Mononuclear cell (primary cell): ENCODE data around the gene ZNF366. TPM values are rescaled to one million over a fixed set of nuclear protein-coding genes. Genes with fewer than 3 reads are reported as not detected.
"Not testable (repeated sequence)": the region's sequence is repeated elsewhere in the genome, so short reads cannot be mapped to it uniquely, and the experiment has no call there.

Source experiments
- H3K27me3 ChIP-seq: 2 replicates; pipeline ENCODE4 v1.6.0; 2011; ENCODE audit warnings: low read length, control low read depth; ENCODE audit not compliant: insufficient read depth
- H3K4me1 ChIP-seq: 2 replicates; pipeline ENCODE4 v1.5.1; 2011; ENCODE audit warnings: mild to moderate bottlenecking, low read length, control low read depth; ENCODE audit not compliant: insufficient read depth
- H3K4me3 ChIP-seq: 2 replicates; pipeline ENCODE4 v1.5.1; 2011; ENCODE audit warnings: mild to moderate bottlenecking, low read length, moderate library complexity
- H3K9me3 ChIP-seq: 2 replicates; pipeline ENCODE4 v1.5.1; 2011; ENCODE audit warnings: low read depth, mild to moderate bottlenecking, control low read depth, low read length
- total RNA-seq: library from RNA; depleted of rRNA; stranded (reverse); fragments of >200 nt; gene quantifications from one replicate; pipeline ENCODE4 v1.2.3, GENCODE V29; 2012

ZNF366 gene
- total RNA-seq, 1 donor, result 0.10 TPM

GRCh38 chr5:72408603-72409002 lies 98.6 kb downstream of the ZNF366 start:
- Histone ChIP-seq H3K9me3 (no peaks in the 10 kb centered on the region), H3K27me3 (no peaks in the 10 kb centered on the region), H3K4me1 (peaks cover 4% of the 10 kb centered on the region), H3K4me3 (no peak overlapping the region)

GRCh38 chr5:72408127-72408526 lies 99.1 kb downstream of the ZNF366 start:
- Histone ChIP-seq H3K4me1 (peaks cover 4% of the 10 kb centered on the region), H3K4me3 (no peak overlapping the region), H3K9me3 (no peaks in the 10 kb centered on the region), H3K27me3 (no peaks in the 10 kb centered on the region)

- H3K27me3 ChIP-seq, result no peaks in the 10 kb centered on the region
- no peaks in the 10 kb centered on the region for H3K9me3 ChIP-seq
- H3K4me3 ChIP-seq, result no peak overlapping the region
- peaks cover 4% of the 10 kb centered on the region for H3K4me1 ChIP-seq
Measured at GRCh38 chr5:72407541-72407940, 99.7 kb downstream of the ZNF366 start.

DNA sequence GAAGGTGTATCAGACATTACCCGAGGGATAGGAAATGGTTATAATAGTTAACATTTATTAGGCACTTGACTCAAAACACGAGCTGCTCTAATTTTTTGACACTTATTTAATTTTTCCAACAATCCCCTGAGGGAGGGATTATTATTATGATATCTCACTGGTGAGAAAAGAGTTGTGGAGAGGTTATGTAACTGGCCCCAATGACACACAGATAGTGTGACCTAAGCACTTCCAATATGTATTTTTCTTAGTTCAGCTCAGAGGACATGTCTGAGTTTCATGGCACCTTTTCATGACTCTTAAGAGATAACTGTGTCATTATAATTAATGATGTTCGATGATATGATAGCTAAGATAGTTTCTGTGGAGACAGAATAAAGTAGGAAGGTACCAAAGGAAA lies 100.1 kb downstream of the ZNF366 start:
- Histone ChIP-seq H3K4me1 (peaks cover 4% of the 10 kb centered on the region), H3K27me3 (no peaks in the 10 kb centered on the region), H3K4me3 (no peak overlapping the region), H3K9me3 (peaks cover 3% of the 10 kb centered on the region)

- H3K9me3 ChIP-seq, result peaks cover 18% of the 10 kb centered on the region
- H3K4me3 ChIP-seq, H3K27me3 ChIP-seq, H3K4me1 ChIP-seq: not testable (repeated sequence)
Measured at GRCh38 chr5:72404771-72405170, 102.4 kb downstream of the ZNF366 start.

DNA sequence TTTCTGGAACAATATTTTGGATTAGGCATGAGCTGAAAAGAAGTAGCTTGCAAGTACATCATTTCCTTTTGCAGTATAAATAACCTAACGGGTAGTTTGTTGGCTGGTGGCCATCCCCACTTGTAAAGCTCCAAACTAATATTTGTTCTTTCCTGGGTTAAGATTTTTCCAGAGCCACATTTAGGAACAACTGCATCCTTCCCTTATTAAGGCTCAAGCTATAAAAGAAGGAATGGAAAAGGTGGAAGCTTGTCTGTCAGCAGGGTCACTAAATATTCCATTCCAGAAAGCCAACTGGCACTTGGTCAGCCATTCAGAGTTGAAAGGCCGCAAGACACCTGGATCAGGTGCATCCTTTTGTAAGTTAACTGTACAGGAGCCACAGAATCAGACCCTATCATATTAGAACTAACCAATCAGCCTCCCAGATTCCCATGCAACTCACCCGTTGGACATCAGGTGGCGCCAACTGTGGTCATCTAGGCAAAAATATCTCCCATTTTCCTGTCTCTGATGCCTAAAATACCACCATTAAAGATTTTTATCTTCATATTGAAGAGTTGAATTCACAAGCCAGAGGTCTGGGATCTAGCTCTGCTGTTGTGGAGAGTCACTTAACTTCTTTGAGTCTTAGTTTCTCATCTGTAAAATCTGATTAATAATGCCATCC lies 104.1 kb downstream of the ZNF366 start:
- Histone ChIP-seq H3K4me1 (peaks cover 14% of the 10 kb centered on the region), H3K27me3 (no peaks in the 10 kb centered on the region), H3K4me3 (no peak overlapping the region), H3K9me3 (peaks cover 18% of the 10 kb centered on the region)

DNA sequence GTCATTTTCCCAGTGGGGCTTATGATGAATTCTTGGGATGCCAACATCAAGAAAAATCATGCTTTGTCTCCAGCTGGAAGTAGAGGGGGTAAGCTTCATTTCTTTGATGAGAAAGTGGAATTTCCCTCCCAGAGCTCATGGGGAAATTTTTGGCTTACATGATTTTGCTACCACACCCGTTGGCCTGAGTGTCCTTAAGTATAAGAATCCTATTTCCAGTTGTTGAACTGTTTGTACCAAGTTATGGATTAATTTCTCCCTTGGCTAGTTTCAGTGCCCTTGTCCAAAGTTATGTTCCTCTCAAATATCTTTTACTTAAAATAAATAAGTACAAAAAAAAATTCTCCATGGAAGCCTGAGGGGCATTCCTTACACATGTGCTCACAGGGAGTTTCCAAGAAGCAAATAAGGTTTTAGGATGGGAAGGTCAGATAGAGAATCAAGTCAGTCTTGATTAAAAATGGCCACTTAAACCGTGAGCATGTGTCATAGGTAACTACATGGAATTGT lies 104.8 kb downstream of the ZNF366 start:
- peaks cover 18% of the 10 kb centered on the region for H3K9me3 ChIP-seq
- H3K27me3 ChIP-seq, result no peaks in the 10 kb centered on the region
- no peak overlapping the region for H3K4me3 ChIP-seq
- peaks cover 17% of the 10 kb centered on the region for H3K4me1 ChIP-seq

GRCh38 chr5:72400950-72401349 lies 106.3 kb downstream of the ZNF366 start:
- no peak overlapping the region for H3K4me3 ChIP-seq
- H3K9me3 ChIP-seq, result peaks cover 18% of the 10 kb centered on the region
- H3K4me1 ChIP-seq, result peaks cover 17% of the 10 kb centered on the region
- no peaks in the 10 kb centered on the region for H3K27me3 ChIP-seq

DNA sequence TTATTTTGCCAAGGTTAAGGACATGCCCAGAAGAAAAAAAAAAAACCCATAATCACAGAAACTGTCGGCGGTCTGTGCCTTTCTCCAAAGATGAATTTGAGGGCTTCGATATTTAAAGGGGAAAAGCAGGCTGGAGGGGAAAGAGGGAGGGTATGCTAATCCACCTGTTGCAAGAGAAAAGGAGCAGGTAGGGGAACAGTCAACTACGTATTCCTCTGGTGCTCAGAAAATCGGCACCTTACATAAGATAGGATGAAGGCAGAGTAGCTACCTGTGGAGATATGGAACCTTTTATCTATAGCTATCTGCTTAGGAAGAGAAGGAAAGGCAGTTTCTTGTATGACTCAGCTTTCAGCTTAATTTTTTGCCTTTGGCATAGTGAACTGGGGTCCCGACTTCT lies 109.4 kb downstream of the ZNF366 start:
- Histone ChIP-seq H3K27me3 (no peaks in the 10 kb centered on the region), H3K4me1 (peaks cover 30% of the 10 kb centered on the region)

GRCh38 chr5:72394688-72395087 lies 112.5 kb downstream of the ZNF366 start:
- peaks cover 30% of the 10 kb centered on the region for H3K4me1 ChIP-seq
- H3K27me3 ChIP-seq, result no peaks in the 10 kb centered on the region
- no peaks in the 10 kb centered on the region for H3K9me3 ChIP-seq
- no peak overlapping the region for H3K4me3 ChIP-seq

More for the DNA sequence above, 109.4 kb downstream of the ZNF366 start:
- Histone ChIP-seq H3K9me3 (peaks cover 18% of the 10 kb centered on the region), H3K4me3 (no peak overlapping the region)

- Histone ChIP-seq H3K4me3 (no peak overlapping the region), H3K27me3 (no peaks in the 10 kb centered on the region), H3K4me1 (peaks cover 21% of the 10 kb centered on the region), H3K9me3 (no peaks in the 10 kb centered on the region)
Measured at GRCh38 chr5:72393052-72393451, 114.2 kb downstream of the ZNF366 start.

Other genes with a start within 250 kb of the ZNF366 start
- 45.1 TPM for gene MRPS27, start 187.2 kb downstream of the ZNF366 start, total RNA-seq
- 3.7 TPM for gene PTCD2, start 187.0 kb downstream of the ZNF366 start, total RNA-seq